Pancreas (tissue), 10 donors: Measurements from ENCODE around the gene KIAA0825. TPM values are rescaled to one million over a fixed set of nuclear protein-coding genes. Genes with fewer than 3 reads are reported as not detected.

Source experiments
- ATAC-seq, 4 donors: fragments of 200-7000 bp; cut with Tn5 transposase; one replicate each; pipeline versions ENCODE4 v1.8.0 to v1.9.1; 2020; ENCODE audit warnings: mild to moderate bottlenecking in 4 of 4, moderate library complexity in 4 of 4
- DNase-seq, 6 donors: peaks; one replicate each; pipeline ENCODE4 v3.0.0-alpha.2; 2020
- FAIRE-seq: peaks from 2 replicates; lab custom pipeline; 2012; peaks lifted over from hg19 to GRCh38; lab: Jason Lieb, UNC
- H3K27ac ChIP-seq, 4 donors: fragments of 200-600 bp; sonication (generic); 1 replicate in 3 of 4; 2 replicates in 1 of 4; pipeline versions ENCODE4 v1.5.0 to v1.8.0; 2020
- H3K27me3 ChIP-seq, 4 donors: fragments of 200-600 bp; one replicate each; pipeline ENCODE4 v1.8.0; 2021
- H3K36me3 ChIP-seq, 3 donors: fragments of 200-600 bp; sonication (generic) in 1 of 3; one replicate each; pipeline versions ENCODE4 v1.5.0 to v1.8.0; 2020 to 2021
- H3K4me1 ChIP-seq, 3 donors: fragments of 200-600 bp; one replicate each; pipeline ENCODE4 v1.8.0; 2021
- H3K4me3 ChIP-seq, 4 donors: fragments of 200-600 bp; sonication (generic) in 2 of 4; one replicate each; pipeline versions ENCODE4 v1.5.0 to v1.8.0; 2020 to 2021
- H3K9me3 ChIP-seq, 4 donors: fragments of 200-600 bp; one replicate each; pipeline ENCODE4 v1.8.0; 2021
- CTCF ChIP-seq, 4 donors: fragments of 200-600 bp; sonication (generic) in 3 of 4; IDR thresholded peaks; one replicate each; pipeline versions ENCODE4 v1.5.0 to v1.8.0; 2021; ENCODE audit warnings: antibody characterized with exemption in 4 of 4
- WGBS, 2 donors: extraction: QIAGEN DNeasy Blood & Tissue Kit; methylation state at CpG; one replicate each; pipeline ENCODE4 v1.1.7; 2013; 5-methylcytosine and 5-hydroxymethylcytosine counted together
- intact Hi-C, 3 donors: fragments of 100-400 bp; cut with DNase I; formaldehyde crosslinking; loops; one replicate each; pipeline versions ENCODE4 v1.11.1 to v1.14.2; 2022
- polyA plus RNA-seq, 2 donors: library from polyadenylated mRNA; stranded (reverse); fragments of 200-250 nt; gene quantifications; one replicate each; pipeline ENCODE4 v1.2.3, GENCODE V29; 2013
- total RNA-seq, 6 donors: library from RNA; stranded (reverse); fragmentation: NEBNext Ultra II Directional in 4 of 6; extraction: Animal tissue kit (Norgen Biotek cat#: 25700) in 4 of 6; gene quantifications; one replicate each; pipeline versions ENCODE4 v1.2.1 to v1.2.4, GENCODE V29; 2021 to 2023
- donor health status: healthy with polysubstance abuse.
- donor health status: DM: no; HTN: no; CAD: no; lungs with moderate emphysema.
- donor health status: DM: no; HTN: no; CAD: no.
- donor health status: control.
- donor health status: control.
- donor health status: Bipolar disorder and iron deficiency.
- donor health status: DM: yes; HTN: yes; CAD: no.
- donor health status: DM: no; HTN: no; CAD: no.
- donor health status: DM: no; HTN: no; CAD: no.
- donor health status: DM: yes; HTN: yes; CAD: no.

Gene KIAA0825
- total and polyA plus RNA-seq, 8 donors: 0.33 to 3.1 (median 2.0) TPM

GRCh38 chr5:94429566-94429965 is 188.8 kb downstream of the KIAA0825 start:
- 84 to 93% methylated on average over 6 of the region's 6 CpGs for WGBS, 2 donors
- Histone ChIP-seq H3K9me3 (no peaks in the 10 kb centered on the region), H3K4me3 (no peak overlapping the region), H3K36me3 (no peaks in the 10 kb centered on the region), H3K4me1 (peaks cover 5 to 23% (median 7%) of the 10 kb centered on the region in 3 donors), H3K27ac (no peak overlapping the region), H3K27me3 (no peaks in the 10 kb centered on the region)
- DNase-seq: no peak
- intact Hi-C loops: no loop called here
- ATAC-seq: no peak
- TF ChIP-seq CTCF (IDR thresholded peaks at IDR 0.05): no peak
- FAIRE-seq: no peak

- no peak for TF ChIP-seq CTCF (IDR thresholded peaks at IDR 0.05)
- Histone ChIP-seq H3K27ac (no peak overlapping the region), H3K9me3 (no peaks in the 10 kb centered on the region), H3K27me3 (no peaks in the 10 kb centered on the region), H3K4me3 (no peak overlapping the region), H3K4me1 (no peaks in the 10 kb centered on the region), H3K36me3 (no peaks in the 10 kb centered on the region)
- no peak for FAIRE-seq
- 70 to 81% methylated on average over 2 of the region's 2 CpGs for WGBS, 2 donors
- intact Hi-C loops: no loop called here
- DNase-seq: no peak
- ATAC-seq: no peak
Observed at GRCh38 chr5:94425396-94425795, 193.0 kb downstream of the KIAA0825 start.

GRCh38 chr5:94423411-94423810 is 195.0 kb downstream of the KIAA0825 start:
- no peak for TF ChIP-seq CTCF (IDR thresholded peaks at IDR 0.05)
- intact Hi-C loops: no loop called here
- ATAC-seq: no peak
- DNase-seq: no peak
- H3K9me3 ChIP-seq: no peaks in the 10 kb centered on the region
- no peaks in the 10 kb centered on the region for H3K4me1 ChIP-seq
- no peaks in the 10 kb centered on the region for H3K27me3 ChIP-seq
- H3K4me3 ChIP-seq: no peak overlapping the region
- H3K27ac ChIP-seq: no peak overlapping the region
- H3K36me3 ChIP-seq: no peaks in the 10 kb centered on the region
- no peak for FAIRE-seq

- DNase-seq: peak in 1 of 6 donors; percentile 33
- FAIRE-seq: no peak
- Histone ChIP-seq H3K9me3 (no peaks in the 10 kb centered on the region), H3K4me1 (no peaks in the 10 kb centered on the region), H3K27ac (no peak overlapping the region), H3K27me3 (no peaks in the 10 kb centered on the region), H3K36me3 (no peaks in the 10 kb centered on the region), H3K4me3 (no peak overlapping the region)
- WGBS, 2 donors: 58 to 62% methylated on average over 3 of the region's 3 CpGs
- intact Hi-C loops: no loop called here
- peak; percentile 42 to 84 (median 67) for ATAC-seq
- TF ChIP-seq CTCF (IDR thresholded peaks at IDR 0.05): no peak
Observed at GRCh38 chr5:94422812-94423211, 195.6 kb downstream of the KIAA0825 start.

- Histone ChIP-seq H3K4me3 (no peak overlapping the region), H3K9me3 (no peaks in the 10 kb centered on the region), H3K4me1 (no peaks in the 10 kb centered on the region), H3K27me3 (no peaks in the 10 kb centered on the region), H3K36me3 (no peaks in the 10 kb centered on the region), H3K27ac (no peak overlapping the region)
- no peak for TF ChIP-seq CTCF (IDR thresholded peaks at IDR 0.05)
- intact Hi-C loops: no loop called here
- FAIRE-seq (no peak), ATAC-seq (no peak), DNase-seq (no peak)
- WGBS, 2 donors: 77 to 91% methylated on average over 2 of the region's 2 CpGs
Observed at GRCh38 chr5:94420885-94421284, 197.5 kb downstream of the KIAA0825 start.
